NCI-H1105 (cell line): ENCODE data around the gene EPB41L1.

Experiments used
- DNase-seq: peaks from one replicate; lab custom pipeline; 2025; lab: John Stamatoyannopoulos, UW

EPB41L1 gene

DNA sequence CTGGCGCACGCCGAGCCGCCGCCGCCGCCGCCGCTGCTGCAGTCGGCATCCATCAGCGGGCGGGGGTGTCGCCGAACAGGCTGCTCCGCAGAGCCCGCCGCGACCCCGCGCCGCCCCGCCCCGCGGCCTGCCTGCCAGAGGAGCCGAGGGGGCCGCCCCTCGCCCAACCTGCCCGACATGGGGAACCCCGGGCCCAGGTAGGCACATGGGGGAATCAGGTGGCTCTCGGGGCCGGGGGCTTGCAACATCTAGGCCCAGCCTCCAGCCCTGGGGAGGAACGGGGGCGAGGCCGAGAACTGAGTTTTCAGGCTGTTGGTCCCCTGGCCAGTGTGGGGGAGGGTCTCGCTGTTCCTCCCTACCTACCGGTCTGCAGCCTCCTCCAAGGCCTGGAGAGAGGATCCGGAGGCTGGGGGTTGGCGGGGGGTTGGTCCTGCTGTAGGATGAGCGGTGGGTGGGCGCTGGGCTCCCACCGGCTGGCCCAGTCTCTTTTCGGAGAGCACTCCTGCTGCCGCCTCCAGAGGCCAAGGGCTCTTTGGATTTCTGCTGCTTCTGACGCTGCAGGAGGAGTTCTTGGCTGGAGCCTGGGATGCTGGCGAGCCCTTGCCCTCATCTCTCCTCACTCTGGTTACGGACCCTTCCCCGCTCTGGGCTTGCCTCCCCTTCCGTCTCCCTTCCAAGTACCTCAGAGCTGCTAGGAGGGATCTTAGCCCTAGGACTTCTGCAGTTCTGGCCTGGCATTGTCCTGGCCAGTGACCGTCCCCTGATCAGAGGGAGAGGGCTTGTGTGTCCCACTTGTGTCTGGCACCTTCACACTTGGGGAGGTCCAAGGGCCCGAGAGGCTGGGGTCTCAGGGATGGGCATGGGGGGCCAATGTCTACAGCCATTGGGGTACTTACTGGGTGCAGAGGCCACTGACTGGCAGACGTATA lies at the start of gene EPB41L1:
TSS of gene EPB41L1 (plus strand) at position 41 of the 929 bp plus-strand sequence. CDS start 19,038 bp downstream, outside the sequence.
- DNase-seq, result no peak

DNA sequence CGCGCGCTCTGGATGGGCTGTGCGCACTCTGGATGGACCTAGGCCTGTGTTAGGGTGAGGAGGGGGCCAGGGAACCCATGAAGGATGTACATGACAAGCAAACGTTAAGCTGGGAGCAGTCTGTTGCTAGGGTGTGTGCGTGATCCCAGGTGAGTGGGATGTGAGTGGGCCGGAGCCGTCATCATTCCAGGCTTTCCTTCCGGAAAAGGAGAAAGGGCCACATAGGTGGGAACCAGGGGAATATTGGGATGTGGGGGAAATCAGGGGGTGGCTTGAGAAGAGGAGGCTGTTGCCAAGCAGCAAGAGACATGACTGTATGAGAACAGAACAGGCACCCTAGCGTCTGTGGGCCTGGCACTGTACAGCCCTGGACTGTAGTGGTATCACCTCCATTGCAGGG lies 49.7 kb upstream of the EPB41L1 start:
- no peak for DNase-seq

GRCh38 chr20:36105711-36106226 lies 48.8 kb upstream of the EPB41L1 start:
- DNase-seq, result no peak

GRCh38 chr20:36106606-36107005 lies 47.9 kb upstream of the EPB41L1 start:
- no peak for DNase-seq

DNA sequence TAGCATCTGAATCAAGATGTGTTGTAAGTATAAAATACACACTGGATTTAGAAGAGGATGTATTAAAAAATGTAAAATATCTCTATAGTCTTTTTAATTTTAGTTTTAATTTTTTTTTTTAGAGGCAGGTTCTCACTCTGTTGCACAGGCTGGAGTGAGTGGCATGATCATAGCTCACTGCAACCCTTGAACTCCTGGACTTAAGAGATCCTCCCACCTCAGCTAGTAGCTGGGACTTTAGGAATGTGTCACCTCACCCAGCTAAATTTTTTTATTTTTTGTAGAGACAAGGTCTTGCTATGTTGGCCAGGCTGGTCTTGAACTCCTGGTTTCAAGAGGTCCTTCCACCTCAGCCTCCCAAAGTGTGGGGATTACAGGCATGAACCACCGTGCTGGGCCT lies 46.7 kb upstream of the EPB41L1 start:
- DNase-seq, result no peak

DNA sequence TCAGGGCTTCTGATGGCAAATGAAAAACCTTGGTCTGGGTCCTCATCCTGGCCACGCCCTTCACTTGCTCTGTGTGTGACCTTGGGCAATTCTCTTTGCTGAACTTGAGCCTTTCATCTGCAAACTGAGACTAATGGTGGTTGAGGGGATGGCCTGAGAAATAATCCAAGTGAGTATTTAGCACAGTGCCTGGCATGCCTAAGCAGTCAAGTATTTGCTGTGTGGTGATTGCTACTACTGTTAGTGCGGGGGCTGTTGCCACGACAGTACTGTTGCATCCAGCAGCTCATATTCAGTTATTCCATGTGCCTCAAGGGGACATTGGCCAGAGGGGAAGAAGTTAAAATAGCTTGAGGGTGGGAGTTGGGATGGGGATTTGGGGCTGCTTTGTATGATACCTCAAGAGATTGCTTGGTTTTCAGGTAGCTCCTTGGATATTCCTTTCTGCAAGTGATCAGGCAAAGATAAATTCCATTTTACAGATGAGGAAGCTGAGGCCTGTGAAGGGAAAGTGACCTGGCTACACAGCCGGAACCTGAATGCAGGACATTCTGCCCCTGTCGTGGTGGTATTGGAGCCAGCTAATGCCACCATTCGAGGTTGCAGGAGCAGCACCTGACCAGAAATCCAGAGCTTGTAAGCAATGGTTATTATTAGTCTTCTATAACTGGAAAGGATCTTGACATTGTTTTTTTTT lies 45.1 kb upstream of the EPB41L1 start:
- DNase-seq, result no peak

GRCh38 chr20:36110994-36111393 lies 43.5 kb upstream of the EPB41L1 start:
- DNase-seq, result no peak

- no peak for DNase-seq
These were observed 42.4 kb upstream of the EPB41L1 start for GRCh38 chr20:36112112-36112511.

DNA sequence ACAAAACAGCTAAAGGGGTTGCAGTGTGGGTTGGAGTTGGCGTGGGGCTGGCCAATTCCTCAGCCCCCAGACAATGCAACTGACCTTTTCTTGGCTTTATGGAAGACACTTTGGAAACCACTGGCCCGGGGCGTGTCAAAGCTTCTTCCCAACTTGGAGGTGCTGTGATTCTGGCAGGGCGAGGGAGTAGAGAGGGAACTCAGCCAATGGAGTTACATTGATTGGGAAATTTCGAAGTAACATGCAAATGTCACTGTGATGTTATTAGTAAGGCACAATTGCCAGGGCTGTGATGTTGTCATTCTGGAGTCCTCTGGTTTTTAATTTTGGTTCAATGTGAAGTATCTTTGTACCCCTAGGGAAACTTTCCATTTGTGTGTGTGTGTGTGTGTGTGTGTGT lies 41.5 kb upstream of the EPB41L1 start:
- no peak for DNase-seq

DNA sequence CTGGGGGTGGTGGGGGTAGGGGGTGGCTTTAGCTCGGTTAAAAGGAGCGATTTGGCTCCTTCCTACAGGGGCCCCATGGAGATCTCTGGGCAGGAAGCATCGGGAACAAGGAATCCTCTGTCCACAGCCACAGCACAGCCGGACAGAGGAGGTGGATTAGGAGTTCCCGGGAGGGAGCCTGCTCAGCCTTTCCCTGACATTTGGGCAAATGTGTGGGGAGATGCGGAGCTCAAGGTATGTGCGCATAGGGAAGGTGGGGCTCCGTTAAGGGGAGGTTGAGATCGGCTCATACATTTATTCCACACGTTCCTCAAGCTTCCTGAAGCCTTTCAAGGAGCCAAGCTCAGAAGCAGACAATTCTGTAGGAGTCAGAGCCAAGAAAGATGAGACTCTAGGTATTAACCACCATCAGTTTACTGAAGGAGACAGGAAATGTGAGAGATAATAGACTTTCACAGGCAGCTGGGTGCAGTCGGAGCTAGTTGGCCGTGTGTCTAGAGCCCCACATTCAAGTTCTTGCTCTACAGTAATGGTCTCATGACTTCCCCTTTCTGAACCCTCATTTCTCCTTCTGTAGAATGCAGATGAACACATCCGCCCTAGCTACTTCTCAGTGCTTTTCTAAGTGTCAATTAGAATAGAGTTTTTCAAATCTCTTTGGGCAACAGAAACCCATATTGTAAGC lies 40.8 kb upstream of the EPB41L1 start:
- no peak for DNase-seq

- DNase-seq, result no peak
These were observed 39.8 kb upstream of the EPB41L1 start for GRCh38 chr20:36114707-36115106.

- DNase-seq, result no peak
These were observed 38.6 kb upstream of the EPB41L1 start for GRCh38 chr20:36115925-36116324.

GRCh38 chr20:36116807-36117441 lies 37.6 kb upstream of the EPB41L1 start:
- no peak for DNase-seq

GRCh38 chr20:36117638-36118037 lies 36.9 kb upstream of the EPB41L1 start:
- no peak for DNase-seq

- no peak for DNase-seq
These were observed 36.2 kb upstream of the EPB41L1 start for GRCh38 chr20:36118371-36118770.

DNA sequence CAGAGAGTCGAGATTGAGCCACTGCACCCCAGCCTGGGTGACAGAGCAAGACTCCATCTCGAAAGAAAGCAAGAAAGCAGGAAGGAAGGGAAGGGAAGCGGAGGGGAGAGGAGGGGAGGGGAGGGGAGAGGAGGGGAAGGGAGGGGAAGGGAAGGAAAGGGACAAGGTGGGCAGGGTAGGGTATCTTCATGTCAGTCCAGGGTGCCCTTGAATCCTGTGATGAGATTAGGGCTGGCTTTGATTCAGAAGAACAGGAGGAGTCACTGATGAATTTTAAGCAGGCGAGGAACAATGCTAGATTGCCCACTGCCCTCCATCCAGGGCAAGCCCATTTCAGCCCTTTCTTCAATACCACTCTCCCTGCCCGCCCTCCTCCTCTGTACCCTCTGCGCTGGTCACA lies 35.0 kb upstream of the EPB41L1 start:
- no peak for DNase-seq

- DNase-seq, result no peak
These were observed 34.3 kb upstream of the EPB41L1 start for GRCh38 chr20:36120241-36120640.

DNA sequence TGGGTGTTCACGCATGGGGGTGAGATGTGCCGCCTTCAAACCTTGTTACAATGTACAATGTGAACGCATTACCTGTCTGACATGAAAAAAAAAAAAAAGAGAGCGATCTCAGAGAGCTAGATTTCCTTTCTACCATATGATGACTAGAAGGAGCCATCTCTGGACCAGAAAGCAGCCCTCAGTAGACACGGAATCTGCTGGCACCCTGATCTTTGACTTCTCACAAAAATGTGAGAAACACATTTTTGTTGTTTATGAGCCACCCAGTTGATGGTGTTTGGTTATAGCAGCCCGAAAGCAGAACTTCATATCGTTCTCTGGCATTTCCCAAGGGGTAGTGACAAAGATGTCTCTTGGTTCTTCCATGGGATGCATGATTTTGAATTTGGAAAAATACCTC lies 33.5 kb upstream of the EPB41L1 start:
- DNase-seq, result no peak

DNA sequence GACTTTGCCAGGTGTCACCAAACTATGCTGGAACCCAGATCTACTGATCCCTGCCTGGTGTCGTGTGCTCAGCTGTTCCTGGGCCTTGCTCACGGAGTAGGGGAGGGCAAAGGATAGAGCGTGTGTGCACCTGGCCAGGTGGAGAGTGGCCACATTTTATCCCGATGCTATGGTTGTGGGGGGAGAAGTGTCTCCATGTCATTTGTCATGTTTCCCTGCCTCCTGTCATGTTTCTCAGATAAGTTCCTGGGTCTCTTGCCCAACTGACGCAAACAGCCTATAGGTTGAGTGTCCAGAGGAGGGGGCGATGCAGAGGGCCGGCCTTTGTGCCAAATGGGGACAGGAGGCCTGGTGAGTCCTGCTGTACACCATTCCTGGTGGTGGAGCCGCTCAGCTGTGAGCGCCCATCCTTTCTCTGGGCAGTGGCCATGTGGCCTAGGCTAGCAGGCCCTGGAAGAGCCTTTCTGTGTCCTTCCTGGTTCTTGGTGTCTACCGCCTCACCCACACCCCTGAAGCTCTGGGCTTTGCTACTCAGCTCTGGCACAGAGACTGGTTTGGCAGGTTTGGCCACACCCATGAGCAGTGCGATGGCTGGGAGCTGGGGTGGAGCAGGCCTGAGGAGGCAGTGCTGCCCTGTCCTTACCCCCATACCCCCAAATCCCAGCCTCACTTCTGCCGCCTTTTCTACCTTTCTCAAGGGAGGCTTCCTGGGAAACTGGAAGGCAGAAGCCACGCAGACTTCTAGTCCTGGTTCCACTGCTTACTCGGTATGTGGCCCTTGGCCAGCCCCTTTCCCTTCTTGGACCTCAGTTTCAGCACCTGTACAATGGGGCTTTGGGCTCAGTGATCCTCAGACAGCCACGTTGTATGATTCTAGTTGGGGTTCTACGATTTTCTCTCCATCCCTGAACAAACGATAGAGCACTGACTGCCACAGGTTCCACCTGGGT lies 32.3 kb upstream of the EPB41L1 start:
- DNase-seq, result no peak

- no peak for DNase-seq
These were observed 31.6 kb upstream of the EPB41L1 start for GRCh38 chr20:36122931-36123288.

DNA sequence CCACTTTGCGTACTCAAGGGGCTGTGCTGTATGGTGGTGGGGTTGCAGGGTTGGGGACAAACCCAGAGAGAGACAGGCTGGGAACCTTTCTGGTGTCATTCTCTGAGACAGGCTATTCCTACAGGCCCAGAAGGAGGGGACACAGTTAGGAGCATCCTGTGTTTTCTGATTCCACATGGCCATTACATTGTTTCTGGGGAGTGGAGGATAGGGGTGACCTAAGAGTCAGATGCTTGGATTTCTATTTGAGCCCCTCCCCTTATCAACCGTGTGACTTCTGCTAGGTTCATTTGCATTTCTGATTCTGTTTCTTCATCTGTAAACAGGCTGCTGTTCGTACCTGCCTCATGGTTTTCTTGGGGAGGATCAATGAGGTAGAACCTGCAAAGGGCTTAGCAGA lies 29.4 kb upstream of the EPB41L1 start:
- no peak for DNase-seq
